ENCODE data around the gene FOXG1. TPM values are rescaled to one million over a fixed set of nuclear protein-coding genes. Genes with fewer than 3 reads are reported as not detected.

Gene FOXG1
- total RNA-seq, 1 donor from 2014 or later: not detected

GRCh38 chr14:28774764-28775735 lies 8.5 kb downstream of the FOXG1 start:
- ATAC-seq: no peak
- no peak for DNase-seq (ENCODE audit: low spot score)

DNA sequence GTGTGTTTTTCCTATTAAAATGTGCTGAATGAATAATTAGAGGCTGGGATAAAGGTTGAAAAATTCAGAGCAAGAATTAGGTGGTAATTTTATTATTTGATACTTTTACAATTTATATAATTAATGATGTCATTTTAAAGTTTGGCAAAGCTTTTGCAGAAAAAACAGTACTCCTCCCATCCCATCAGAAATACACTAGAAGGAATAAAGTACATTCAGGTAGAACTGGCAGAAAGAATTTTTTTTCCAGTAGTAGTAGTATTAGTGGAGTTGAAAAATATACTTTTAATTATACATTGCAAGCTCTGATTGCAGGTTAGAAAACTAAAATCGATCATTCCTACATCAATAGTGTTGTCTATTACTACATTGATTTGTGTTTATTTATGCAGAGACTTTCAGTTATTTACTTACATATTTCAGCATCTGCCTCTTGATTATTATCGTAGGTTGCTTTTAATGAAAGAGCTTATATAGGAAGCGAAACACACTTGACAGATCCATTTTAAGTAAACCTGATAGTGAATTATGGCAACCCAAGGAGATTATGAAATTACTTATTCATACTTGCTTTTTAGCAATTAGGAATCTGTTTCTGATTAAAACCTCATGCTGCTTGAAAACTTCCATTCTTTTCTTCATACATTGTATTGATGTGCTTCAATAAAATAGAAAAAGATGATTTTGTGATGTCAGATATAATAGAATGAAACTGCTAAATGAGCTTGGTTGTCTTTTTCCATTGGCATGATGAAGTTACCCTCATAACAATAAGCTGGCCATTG lies 10.1 kb downstream of the FOXG1 start:
- DNase-seq (ENCODE audit: low spot score) (no peak), ATAC-seq (no peak)

- DNase-seq (ENCODE audit: low spot score) (no peak), ATAC-seq (no peak)
Observed at GRCh38 chr14:28777471-28778137, 11.0 kb downstream of the FOXG1 start.

DNA sequence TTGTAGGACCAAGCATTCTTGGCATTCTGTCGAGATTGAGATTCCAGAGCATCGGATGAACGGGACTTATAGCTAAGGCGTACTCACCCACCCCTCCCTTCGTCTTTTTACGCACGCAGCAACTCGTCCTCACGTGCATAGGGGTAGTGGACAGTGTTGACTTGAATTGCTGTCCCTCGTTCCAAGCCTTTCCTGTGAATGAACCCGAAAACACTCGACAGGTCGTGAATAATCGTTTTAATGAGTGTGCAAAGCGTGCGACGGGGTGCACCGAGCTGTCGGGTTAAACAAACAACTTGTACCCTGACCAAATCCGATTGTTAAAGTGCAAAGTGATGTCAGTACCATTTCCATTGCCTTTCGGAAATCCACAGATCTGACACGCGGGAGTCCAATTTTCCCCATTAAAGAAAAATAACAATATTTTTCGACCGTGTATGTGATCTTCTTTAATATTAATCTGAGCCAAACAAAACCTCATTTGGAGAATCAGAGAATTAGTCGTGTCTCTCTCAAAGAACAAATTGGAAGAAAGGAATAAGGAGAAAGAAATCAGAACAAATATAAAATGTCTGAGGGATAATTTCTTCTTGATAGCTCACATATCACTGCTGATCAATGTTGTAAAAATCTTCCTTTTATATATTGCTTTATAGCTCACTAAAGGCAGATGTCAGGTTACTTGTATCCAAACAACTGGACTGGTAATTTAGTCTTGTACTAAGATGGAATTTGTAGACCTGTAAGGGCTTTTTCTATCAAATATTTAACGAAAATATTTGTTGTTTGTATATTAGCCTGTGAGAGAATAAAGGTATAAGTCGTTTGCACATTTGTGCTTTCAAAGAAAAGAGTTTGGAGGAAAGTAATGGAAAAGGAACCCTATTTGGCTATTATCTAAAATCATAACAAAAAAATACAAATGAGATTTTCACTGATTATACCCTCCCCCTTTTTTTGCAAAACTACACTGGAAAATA lies 11.8 kb downstream of the FOXG1 start:
- no peak for DNase-seq (ENCODE audit: low spot score)

DNA sequence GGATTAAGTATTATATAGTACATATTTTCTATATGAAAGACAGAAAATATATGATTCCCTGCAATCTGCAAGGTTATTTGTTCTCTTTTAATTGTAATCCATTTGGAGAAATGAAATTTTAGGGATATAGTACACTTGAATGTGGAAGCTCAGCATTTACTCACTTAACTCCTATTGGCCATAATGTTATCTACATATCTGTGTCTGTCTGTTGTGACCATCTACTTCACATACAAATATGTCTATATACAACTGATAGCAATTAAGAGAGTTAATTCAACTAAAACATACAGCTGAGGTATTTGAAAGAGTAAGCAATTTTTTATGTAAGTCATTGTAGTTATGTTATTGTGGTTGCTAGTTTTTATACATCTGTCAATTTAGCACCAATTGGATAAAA lies 12.9 kb downstream of the FOXG1 start:
- no peak for ATAC-seq
- no peak for DNase-seq (ENCODE audit: low spot score)

More for the DNA sequence above, 11.8 kb downstream of the FOXG1 start:
- no peak for ATAC-seq

GRCh38 chr14:28780843-28781820 lies 14.5 kb downstream of the FOXG1 start:
- DNase-seq (ENCODE audit: low spot score) (no peak), ATAC-seq (no peak)

GRCh38 chr14:28782301-28782700 lies 15.7 kb downstream of the FOXG1 start:
- no peak for ATAC-seq
- DNase-seq (ENCODE audit: low spot score): no peak

- no peak for DNase-seq (ENCODE audit: low spot score)
- ATAC-seq: no peak
Observed at GRCh38 chr14:28783664-28784063, 17.1 kb downstream of the FOXG1 start.

- no peak for DNase-seq (ENCODE audit: low spot score)
- ATAC-seq: no peak
Observed at GRCh38 chr14:28784096-28785048, 17.8 kb downstream of the FOXG1 start.

DNA sequence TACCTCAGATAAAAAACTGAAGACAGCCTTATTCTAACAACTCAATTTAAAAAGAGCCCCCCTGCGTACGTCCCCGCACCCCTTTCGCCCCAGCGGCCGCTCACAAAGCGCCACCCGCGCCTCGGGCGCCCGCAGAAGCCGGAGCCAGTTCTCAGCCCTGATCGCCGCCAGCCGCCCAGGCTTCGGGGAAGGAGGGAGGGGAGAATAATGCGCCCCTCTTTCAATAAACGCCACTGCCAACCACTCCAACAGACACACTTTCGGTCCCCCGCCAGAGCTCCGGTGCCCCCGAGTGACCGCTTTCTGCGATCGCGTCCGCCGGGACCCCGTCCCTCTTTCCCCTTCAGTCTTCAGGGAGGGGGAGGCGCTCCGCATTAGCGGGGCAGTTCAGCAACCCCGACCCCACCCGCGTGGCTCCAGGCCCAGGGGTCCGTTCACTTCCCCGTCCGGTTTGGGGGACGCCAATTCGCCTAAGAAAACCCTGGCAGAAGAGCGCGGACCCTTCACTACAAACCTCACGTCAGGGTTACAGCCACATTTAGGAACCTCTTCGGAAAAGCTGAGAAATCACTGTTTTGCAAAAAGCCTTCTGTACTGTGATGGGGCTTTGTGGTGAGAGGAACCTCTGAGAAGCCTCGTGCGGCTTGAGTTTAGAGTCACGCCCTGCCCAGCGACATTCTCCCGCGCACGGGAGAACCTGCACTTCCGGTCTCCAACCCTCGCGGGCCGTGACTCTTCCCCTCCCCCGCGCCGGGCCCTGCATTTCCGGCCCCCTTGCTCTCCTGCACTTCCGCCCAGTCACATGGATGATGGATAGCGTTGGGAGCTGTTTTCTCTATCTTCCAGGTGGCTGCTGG lies 18.7 kb downstream of the FOXG1 start:
- DNase-seq (ENCODE audit: low spot score) (no peak), ATAC-seq (no peak)

GRCh38 chr14:28807518-28807917 lies 40.9 kb downstream of the FOXG1 start:
- DNase-seq (ENCODE audit: low spot score): no peak
- no peak for ATAC-seq

GRCh38 chr14:28813810-28814209 lies 47.2 kb downstream of the FOXG1 start:
- ATAC-seq: no peak

More at GRCh38 chr14:28813810-28814209, 47.2 kb downstream of the FOXG1 start:
- DNase-seq (ENCODE audit: low spot score): no peak
